Endothelial cell of umbilical vein (primary cell): ENCODE measurements around the gene C17orf67. TPM values are rescaled to one million over a fixed set of nuclear protein-coding genes. Genes with fewer than 3 reads are reported as not detected.

Experiments
- BruUV-seq: library from RNA; stranded (reverse); fragments of 400-500 nt; replicated peaks from 2 replicates; lab custom pipeline; 2021; lab: Mats Ljungman, UMichigan
- CTCF ChIA-PET: fragments of 300-600, 350-600 bp; sonication (Branson Sonifier 250); formaldehyde crosslinking; loops from one replicate; lab custom pipeline; 2021; ENCODE audit warnings: antibody characterized with exemption, inconsistent platforms; lab: Charles Lee
- POLR2A ChIA-PET: fragments of 300-600, 350-600 bp; sonication (Branson Sonifier 250); formaldehyde crosslinking; loops from one replicate; lab custom pipeline; 2021; ENCODE audit warnings: antibody characterized with exemption, inconsistent platforms; lab: Charles Lee
- DNase-seq: peaks from one replicate; pipeline ENCODE4 v3.0.0-alpha.2; 2011; ENCODE audit warnings: low read depth, low spot score
- FAIRE-seq: peaks from 2 replicates; lab custom pipeline; 2011; peaks lifted over from hg19 to GRCh38; lab: Jason Lieb, UNC
- H2AFZ ChIP-seq: 2 replicates; pipeline ENCODE4 v1.6.0; 2012; ENCODE audit warnings: low read depth, low read length, control low read depth, inconsistent platforms
- H3K27ac ChIP-seq: 2 replicates; pipeline ENCODE4 v1.5.1; 2011; ENCODE audit warnings: low read depth, mild to moderate bottlenecking, control low read depth, low read length, moderate library complexity; ENCODE audit not compliant: insufficient read depth
- H3K27me3 ChIP-seq, 2 experiments: 2 replicates each; pipeline versions ENCODE4 v1.6.0 to v1.6.1; 2011; ENCODE audit warnings: low read length in 2 of 2, mixed read lengths in 1 of 2; ENCODE audit not compliant: control insufficient read depth in 2 of 2, insufficient read depth in 2 of 2
- H3K36me3 ChIP-seq, 2 experiments: 2 replicates in 1 of 2; 3 replicates in 1 of 2; pipeline ENCODE4 v1.5.1; 2011; ENCODE audit warnings: low read length in 2 of 2, mild to moderate bottlenecking in 1 of 2, moderate library complexity in 1 of 2; ENCODE audit not compliant: control insufficient read depth in 2 of 2, insufficient read depth in 2 of 2; ENCODE audit errors: extremely low read depth in 1 of 2
- H3K4me1 ChIP-seq: 3 replicates; pipeline ENCODE4 v1.5.1; 2011; ENCODE audit warnings: mild to moderate bottlenecking, low read length; ENCODE audit not compliant: control insufficient read depth, insufficient read depth; ENCODE audit errors: extremely low read depth
- H3K4me2 ChIP-seq: 2 replicates; pipeline ENCODE4 v1.6.1; 2011; ENCODE audit warnings: low read length, control low read depth, mixed read lengths; ENCODE audit not compliant: insufficient read depth
- H3K4me3 ChIP-seq, 3 experiments: fragments of 200-600 bp in 1 of 3; sonication (generic), shearing (Covaris generic) in 1 of 3; replicated peaks in 1 of 3; 2 replicates each; pipeline ENCODE4 v1.5.1; 2011 to 2016; ENCODE audit warnings: control low read depth in 3 of 3, low read length in 3 of 3, mild to moderate bottlenecking in 2 of 3, inconsistent platforms in 1 of 3, low read depth in 1 of 3, moderate library complexity in 1 of 3; ENCODE audit not compliant: insufficient read depth in 1 of 3
- H3K79me2 ChIP-seq: 2 replicates; pipeline ENCODE4 v1.6.0; 2012; ENCODE audit warnings: low read length, inconsistent platforms; ENCODE audit not compliant: control insufficient read depth, insufficient read depth
- H3K9ac ChIP-seq: replicated peaks from 2 replicates; pipeline ENCODE3; 2011; ENCODE audit warnings: low read length, control low read depth; ENCODE audit not compliant: insufficient read depth; ENCODE audit errors: extremely low read depth
- H3K9me1 ChIP-seq: replicated peaks from 3 replicates; pipeline ENCODE4 v1.6.0; 2011; ENCODE audit warnings: mild to moderate bottlenecking, low read length; ENCODE audit not compliant: control insufficient read depth, insufficient read depth; ENCODE audit errors: extremely low read depth
- H3K9me3 ChIP-seq: replicated peaks from 2 replicates; pipeline ENCODE4 v1.5.1; 2012; ENCODE audit warnings: low read length, inconsistent platforms; ENCODE audit not compliant: control insufficient read depth, insufficient read depth
- H4K20me1 ChIP-seq: replicated peaks from 2 replicates; pipeline ENCODE3; 2011; ENCODE audit warnings: mild to moderate bottlenecking, low read length; ENCODE audit not compliant: control insufficient read depth, insufficient read depth; ENCODE audit errors: extremely low read depth
- EZH2 ChIP-seq: IDR thresholded peaks from 2 replicates; pipeline ENCODE4 v1.6.1; 2012; ENCODE audit warnings: borderline replicate concordance, low read depth, mild to moderate bottlenecking, moderate library complexity, low read length, inconsistent platforms; ENCODE audit not compliant: severe bottlenecking
- FOS ChIP-seq: IDR thresholded peaks from 2 replicates; pipeline ENCODE4 v1.6.1; 2011; ENCODE audit warnings: mild to moderate bottlenecking, low read length, moderate library complexity, borderline replicate concordance; ENCODE audit not compliant: insufficient read depth
- JUN ChIP-seq: IDR thresholded peaks from 2 replicates; pipeline ENCODE4 v1.6.1; 2011; ENCODE audit warnings: borderline replicate concordance, low read depth; ENCODE audit not compliant: insufficient read length, insufficient read depth
- MYC ChIP-seq: IDR thresholded peaks from one replicate; pipeline ENCODE4 v1.6.1; 2011; ENCODE audit warnings: mild to moderate bottlenecking, low read depth, low read length
- POLR2AphosphoS5 ChIP-seq: IDR thresholded peaks from 2 replicates; pipeline ENCODE4 v1.6.1; 2012; ENCODE audit warnings: low read depth, mild to moderate bottlenecking, control low read depth, low read length, moderate library complexity; ENCODE audit not compliant: insufficient read depth
- dilution Hi-C: fragments of 300-500 bp; cut with MboI; formaldehyde crosslinking; loops from one replicate; pipeline ENCODE4 v1.15.0; 2019; ENCODE audit warnings: low sequenced_read_pairs; ENCODE audit not compliant: extremely low pct_ligation_motif_present
- intact Hi-C: fragments of 100-400 bp; cut with micrococcal nuclease; formaldehyde crosslinking; loops from one replicate; pipeline ENCODE4 v1.10.0; 2022
- polyA plus RNA-seq, 4 experiments: library from polyadenylated mRNA; depleted of rRNA in 3 of 4; stranded (reverse) in 3 of 4; unstranded in 1 of 4; fragments of >200 nt; gene quantifications; 2 replicates each; pipeline versions ENCODE4 v1.2.1 to v1.2.3, GENCODE V29; 2011 to 2012; ENCODE audit warnings: missing spikeins in 1 of 4
- total RNA-seq: library from RNA; stranded (reverse); gene quantifications from 2 replicates; pipeline ENCODE4 v1.2.3, GENCODE V29; 2021

C17orf67 gene
- total and polyA plus RNA-seq, 2 donors (not counting 3 experiments of a cell fraction or from before 2014, with no cell fraction given) = 1.9 to 5.8 TPM

- Histone ChIP-seq H2AFZ (no peak overlapping the region), H3K4me1 (no peaks in the 10 kb centered on the region), H3K27me3 (peaks cover 0 to 3% of the 10 kb centered on the region in 2 experiments), H3K36me3 (no peaks in the 10 kb centered on the region), H3K27ac (no peak overlapping the region), H3K9ac (no peak overlapping the region), H3K4me2 (no peak overlapping the region), H3K9me3 (no peaks in the 10 kb centered on the region), H3K9me1 (no peaks in the 10 kb centered on the region), H3K4me3 (no peak overlapping the region), H4K20me1 (no peaks in the 10 kb centered on the region), H3K79me2 (no peaks in the 10 kb centered on the region)
- DNase-seq (no peak), FAIRE-seq (no peak)
- BruUV-seq = no TSS peak
- POLR2A ChIA-PET = no interaction called here
- intact Hi-C loops = no loop called here
- TF ChIP-seq EZH2 = no peak
- TF ChIP-seq FOS = no peak
- dilution Hi-C loops = no loop called here
- CTCF ChIA-PET = no interaction called here
Observed at GRCh38 chr17:56796536-56796935, 37.2 kb downstream of the C17orf67 start.

- Histone ChIP-seq H3K4me1 (no peaks in the 10 kb centered on the region), H3K9me1 (no peaks in the 10 kb centered on the region), H3K4me3 (no peak overlapping the region), H3K36me3 (no peaks in the 10 kb centered on the region), H4K20me1 (no peaks in the 10 kb centered on the region), H3K9me3 (no peaks in the 10 kb centered on the region), H3K27me3 (peaks cover 0 to 3% of the 10 kb centered on the region in 2 experiments), H3K4me2 (no peak overlapping the region), H3K79me2 (no peaks in the 10 kb centered on the region), H3K27ac (no peak overlapping the region), H2AFZ (no peak overlapping the region), H3K9ac (no peak overlapping the region)
- BruUV-seq = no TSS peak
- ChIA-PET POLR2A (no interaction called here), CTCF (no interaction called here)
- intact Hi-C loops (no loop called here), dilution Hi-C loops (no loop called here)
- FAIRE-seq = no peak
- no peak for TF ChIP-seq POLR2AphosphoS5
- no peak for TF ChIP-seq JUN
- no peak for TF ChIP-seq EZH2
- TF ChIP-seq MYC = no peak
- DNase-seq = no peak
Observed at GRCh38 chr17:56795221-56795865, 38.4 kb downstream of the C17orf67 start.
